GM18519 (cell line): ENCODE measurements around the gene DDX43.
"Not testable (repeated sequence)": the region's sequence is repeated elsewhere in the genome, so short reads cannot be mapped to it uniquely, and the experiment has no call there.

ENCODE experiments used
- ATAC-seq: cut with Tn5 transposase; IDR thresholded peaks from one replicate; pipeline ENCODE4 v1.9.1; 2021; ENCODE audit warnings: mild to moderate bottlenecking, moderate library complexity; ENCODE audit not compliant: unreplicated experiment, low FRiP score

Gene DDX43

DNA sequence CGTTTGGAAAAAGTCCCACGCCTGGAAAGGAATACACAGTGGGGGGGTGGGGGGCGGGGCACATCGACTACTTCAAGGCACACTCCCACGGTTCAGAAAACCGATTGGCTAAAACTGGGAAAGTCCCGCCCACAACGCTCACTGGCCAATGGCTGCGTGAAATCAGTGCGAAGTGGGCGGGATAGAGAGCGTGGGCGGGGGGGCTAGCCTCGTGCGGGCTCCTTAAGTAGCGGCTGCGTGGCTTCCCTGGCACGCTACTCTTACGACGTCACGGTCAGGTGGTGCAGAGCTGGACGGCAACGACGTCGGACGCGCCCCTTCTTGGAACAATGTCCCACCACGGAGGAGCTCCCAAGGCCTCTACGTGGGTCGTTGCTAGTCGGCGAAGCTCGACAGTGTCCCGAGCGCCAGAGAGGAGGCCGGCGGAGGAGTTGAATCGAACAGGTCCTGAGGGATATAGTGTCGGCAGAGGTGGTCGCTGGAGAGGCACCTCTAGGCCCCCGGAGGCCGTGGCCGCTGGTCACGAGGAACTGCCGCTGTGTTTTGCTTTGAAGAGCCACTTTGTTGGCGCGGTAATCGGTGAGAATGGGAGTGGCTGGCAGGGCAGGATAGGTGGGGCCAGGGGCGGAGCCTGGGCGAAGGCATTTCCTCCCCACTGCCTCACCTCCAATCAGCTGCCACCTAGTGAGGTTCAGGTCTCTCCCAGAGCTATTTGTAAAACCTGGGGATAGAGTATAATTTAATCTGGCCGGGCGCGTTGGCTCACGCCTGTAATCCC, at the start of gene DDX43:
DDX43 (plus strand) TSS at position 252 of the 778 bp plus-strand sequence; CDS start at position 330, 78 bp downstream.
- no peak for ATAC-seq

DNA sequence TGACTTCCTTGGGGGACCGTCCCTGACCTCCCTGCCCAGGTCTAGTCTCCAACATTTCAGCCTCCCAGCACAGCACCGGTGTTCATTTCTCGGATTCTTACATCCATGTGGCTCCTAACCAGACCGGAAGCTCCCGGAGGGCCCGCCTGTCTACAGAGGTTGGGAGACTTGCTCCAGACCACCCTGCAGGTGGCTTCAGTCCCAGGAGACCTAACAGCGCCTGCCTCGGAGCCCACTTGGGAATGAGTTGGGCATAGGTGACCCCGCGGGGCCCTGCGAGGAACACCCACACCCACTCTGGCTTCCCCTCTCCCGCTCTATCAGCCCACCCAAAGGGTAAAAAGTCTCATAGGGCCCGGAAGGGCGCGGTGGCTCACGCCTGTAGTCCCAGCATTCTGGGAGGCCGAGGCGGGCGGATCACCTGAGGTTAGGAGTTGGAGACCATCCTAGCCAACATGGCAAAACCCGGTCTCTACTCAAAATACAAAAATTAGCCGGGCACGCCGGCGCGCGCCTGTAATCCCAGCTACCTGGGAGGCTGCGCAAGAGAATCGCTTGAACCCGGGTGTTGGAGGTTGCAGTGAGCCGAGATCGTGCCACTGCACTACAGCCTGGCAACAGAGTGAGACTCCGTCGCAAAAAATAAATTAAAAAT, 46.0 kb upstream of the DDX43 start:
- no peak for ATAC-seq

DNA sequence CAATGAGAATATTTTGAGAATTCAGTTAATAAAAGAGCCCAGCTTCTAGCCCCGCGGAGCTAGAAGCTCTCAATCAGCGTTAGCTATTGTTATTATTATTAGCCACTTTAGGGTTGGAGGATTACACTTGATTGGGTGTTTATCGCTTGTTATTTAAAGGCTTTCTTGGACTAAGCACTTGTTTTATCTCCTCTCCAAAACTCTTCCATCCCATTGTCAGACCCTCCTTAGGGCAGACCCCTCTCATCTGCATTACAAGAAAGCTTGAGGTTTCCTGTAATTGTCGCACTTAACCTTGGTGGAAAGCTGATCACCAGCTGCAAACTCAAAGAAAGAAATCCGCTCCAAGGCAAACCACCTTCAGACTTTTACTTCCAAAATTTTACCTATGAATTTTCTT, 45.3 kb upstream of the DDX43 start:
- no peak for ATAC-seq

DNA sequence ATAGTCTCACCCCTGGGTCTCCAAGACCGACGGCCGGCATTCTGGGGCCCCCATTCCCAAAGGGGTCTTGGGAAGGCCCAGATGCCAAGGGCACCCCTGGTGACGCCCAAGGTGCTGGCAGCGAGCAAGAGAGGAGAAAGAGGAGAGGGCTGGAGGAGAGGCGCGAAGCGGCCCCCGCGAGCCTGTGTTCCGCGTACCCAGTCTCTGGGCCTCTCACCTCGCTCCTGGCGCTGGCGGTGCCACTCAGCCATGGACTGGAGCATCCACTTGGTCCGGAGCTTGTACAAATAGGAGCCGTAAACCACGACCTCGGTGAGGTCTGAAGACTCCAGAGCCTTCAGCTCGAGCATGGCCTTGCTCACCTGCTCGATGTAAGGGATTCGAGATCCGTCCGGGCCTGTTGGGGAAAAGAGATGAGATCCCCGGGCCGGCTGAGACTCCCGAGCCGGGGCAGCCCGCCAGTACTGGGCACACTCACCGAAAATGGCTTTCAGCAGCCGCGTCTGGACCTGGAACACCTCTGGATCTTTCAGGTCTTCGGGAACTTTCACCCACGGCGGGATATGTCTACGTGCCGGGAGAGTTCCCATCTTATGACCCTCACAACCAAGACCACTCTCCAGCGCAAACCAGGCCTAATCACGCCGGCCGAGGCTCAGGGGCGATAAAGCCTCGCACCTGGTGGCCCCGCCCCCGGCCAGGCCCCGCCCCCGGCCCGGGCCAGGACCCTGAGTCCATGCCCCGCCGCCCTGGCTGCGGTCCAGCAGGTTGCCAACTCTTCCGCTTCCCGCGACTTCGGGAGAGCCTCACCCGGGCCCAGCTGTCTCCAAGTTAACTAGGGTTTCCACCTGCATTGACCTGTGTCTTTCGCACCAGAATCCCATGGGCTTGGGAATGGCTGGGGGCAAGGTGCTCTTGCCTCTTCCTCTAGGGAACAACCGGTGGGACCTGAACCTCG, 40.7 kb upstream of the DDX43 start, which contains the start of gene DPPA5:
DPPA5 (minus strand) TSS at position 641 of the 958 bp plus-strand sequence; CDS start at position 590, 51 bp downstream.
- no peak for ATAC-seq

DNA sequence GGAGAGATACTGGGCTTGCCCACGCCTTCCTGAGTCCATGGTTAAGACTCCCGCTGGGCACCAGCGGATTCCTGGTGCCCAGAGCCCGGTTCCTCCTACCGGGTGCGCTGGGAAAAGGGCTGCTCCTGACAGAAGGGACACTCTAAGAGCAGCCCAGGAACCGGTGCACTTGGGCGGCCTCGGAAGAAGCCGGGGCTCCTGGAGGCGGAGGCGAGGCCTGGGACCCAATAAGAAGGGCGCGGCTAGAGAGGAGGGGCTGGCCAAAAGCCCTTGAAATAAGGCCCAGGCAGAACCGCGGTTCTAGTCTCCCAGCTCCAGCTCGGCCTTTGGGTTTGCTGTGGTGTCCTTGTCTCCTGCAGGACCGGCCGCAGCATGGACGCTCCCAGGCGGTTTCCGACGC, 32.3 kb upstream of the DDX43 start, which contains the start of gene KHDC3L:
KHDC3L (plus strand) TSS at position 301 of the 400 bp plus-strand sequence; CDS start at position 373, 72 bp downstream.
- no peak for ATAC-seq

DNA sequence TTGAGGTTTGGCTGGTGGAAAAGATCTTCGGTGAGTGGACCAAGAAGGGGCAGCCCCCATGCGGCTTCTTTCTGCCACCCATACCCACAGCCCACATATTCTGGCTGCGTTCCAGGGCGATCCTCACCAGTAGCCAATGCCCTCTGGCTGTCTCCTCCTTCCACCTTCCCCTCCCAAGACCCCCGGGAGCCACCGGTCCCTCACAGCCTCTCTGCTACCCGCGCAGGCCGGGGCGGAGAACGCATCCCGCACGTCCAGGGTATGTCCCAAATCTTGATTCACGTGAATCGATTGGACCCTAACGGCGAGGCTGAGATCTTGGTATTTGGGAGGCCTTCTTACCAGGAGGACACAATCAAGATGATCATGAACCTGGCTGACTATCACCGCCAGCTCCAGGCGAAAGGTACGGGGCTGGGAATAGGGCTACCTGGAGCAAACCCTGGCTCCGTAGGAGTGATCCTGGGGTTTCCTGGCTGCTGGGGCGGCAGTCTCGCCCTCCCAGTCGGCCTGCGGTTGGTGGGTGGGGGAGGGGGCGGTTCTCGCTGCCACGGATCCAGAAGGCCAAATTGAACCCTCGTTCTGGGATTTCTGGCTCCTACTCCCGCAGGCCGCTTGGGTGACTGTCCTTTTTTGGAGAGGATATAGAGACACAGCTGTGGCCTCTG, 31.6 kb upstream of the DDX43 start:
- no peak for ATAC-seq

DNA sequence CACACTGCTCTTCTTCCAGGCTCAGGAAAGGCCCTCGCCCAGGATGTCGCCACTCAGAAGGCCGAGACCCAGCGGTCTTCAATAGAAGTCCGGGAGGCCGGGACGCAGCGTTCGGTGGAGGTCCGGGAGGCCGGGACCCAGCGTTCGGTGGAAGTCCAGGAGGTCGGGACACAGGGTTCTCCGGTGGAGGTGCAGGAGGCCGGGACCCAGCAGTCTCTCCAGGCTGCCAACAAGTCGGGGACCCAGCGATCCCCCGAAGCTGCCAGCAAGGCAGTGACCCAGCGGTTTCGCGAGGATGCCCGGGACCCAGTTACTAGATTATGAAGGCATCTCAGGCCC, 31.1 kb upstream of the DDX43 start:
- no peak for ATAC-seq

DNA sequence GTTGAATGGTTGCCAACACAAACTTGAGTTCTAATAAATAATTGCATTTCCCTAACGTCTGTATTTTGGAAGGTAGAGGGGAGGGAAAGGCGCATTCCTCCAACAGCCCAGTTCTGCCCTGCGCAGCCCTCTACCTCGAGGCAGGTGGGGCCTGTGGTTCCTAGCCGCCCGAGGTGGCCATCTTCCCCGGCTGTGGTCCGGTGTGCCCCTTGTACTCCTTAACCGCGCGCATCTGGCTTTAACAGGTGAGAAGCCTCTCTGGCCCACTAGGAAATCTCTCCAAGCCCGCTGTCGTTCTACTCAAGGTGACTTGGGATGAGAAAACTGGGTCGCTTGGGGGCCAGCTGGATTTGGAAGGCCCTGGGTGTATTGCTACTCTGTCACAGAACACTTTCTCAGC, 30.5 kb upstream of the DDX43 start:
- ATAC-seq: no peak

DNA sequence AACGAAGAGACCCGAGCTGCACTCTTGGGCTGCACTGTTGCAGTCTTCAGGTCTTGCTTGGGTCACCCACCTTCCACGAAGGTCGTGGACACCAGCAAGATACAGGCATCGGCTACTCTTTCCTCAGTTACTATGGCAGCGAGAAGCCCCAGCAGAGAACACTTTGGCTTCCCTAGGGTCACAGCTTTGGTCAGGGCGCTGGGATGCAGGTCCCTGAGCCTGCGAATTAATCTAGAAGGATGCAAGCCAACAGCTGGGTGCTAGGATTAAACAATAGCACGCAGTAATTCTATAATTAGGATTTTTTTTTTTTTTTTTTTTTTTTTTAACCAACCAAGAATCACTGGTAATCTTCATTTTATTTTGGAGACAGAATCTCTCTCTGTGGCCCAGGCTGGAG, 30.1 kb upstream of the DDX43 start:
- ATAC-seq: no peak

DNA sequence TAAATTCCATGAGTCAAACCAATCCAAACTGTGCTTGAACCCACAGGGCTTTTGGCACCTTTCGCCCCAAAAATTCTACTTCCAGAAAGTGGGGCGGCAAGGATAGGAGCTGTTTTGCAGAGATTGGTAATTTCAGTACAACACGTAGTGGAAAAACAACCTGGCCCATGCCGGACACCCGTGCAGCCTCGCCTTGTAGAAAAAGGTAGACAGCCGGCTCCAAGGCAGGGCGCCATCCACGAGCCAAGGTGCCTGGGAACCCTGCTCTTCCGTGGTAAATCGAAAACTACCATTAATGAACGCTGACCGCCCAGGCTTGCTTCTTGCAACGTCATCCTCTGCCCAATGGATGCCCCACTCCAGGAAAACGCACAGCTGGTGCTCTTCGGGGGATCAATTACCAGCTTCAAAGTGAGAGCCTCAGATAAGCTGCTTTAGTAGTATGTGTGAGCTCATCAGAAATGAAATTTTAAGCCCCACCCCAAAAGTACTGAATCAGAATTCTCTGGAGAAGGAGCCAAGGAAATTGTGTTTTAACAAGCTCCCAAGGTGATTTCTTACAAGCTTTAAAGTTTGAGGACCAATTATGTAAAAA, 26.8 kb upstream of the DDX43 start:
- no peak for ATAC-seq

DNA sequence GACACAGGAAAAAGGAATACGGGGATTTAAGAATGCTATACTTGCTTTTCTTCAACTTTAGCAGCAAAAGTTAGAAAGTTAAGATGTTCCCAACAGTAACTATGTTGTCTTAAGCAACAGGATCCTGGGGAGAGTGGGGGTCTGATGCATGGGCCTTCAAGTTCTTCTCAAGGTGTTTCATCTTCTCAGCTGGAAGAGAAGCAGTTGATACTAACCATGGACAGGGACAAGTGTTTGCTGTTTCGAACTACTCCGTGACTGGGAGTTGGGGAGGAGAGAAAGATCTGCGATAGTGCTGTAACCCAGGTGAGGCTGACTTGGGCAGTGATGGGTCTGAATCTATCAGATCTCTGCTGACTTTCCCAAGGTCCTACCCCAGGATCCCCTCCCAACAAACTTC, 26.0 kb upstream of the DDX43 start:
- no peak for ATAC-seq

DNA sequence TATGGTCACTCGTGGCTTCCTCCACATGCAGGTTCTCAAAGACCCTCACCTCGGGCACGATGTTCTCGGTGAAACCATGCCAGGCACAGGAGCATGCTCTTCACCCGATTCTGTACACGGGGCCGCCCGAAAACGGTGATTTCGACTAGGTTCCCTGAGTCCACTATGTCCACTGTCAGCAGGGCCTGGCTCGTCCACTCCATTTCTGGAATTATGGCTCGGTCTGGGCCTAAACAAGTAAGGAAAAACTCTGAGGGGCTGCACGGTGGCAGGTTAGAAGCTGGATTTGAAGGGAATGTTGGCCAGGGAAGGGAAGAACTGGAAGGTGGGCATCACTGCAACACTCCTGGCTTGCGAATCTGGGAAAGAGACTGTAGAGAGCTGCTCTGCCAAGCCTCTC, 25.5 kb upstream of the DDX43 start:
- ATAC-seq: no peak

DNA sequence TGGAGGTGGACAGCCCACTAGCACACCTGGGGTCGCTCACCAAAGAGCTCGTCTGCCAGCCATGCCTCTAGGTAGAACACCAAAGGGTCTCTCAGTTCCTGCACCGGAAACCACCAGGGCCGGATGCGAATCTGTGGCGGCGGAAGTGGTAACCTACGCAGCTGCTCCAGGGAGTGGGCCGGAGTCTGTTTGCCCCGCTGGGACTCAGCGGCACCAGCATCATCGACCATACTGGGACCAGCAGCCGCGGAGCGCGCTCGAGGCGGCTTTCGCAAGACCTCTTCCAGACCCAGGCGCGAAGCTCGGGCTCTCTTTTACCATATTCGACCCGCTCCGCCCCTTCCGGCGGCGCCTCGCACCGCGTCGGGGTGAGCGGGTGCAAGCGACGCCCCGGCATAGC, 25.1 kb upstream of the DDX43 start, which contains the start of gene OOEP:
OOEP (minus strand) TSS at position 335 of the 400 bp plus-strand sequence; CDS start at position 230, 105 bp downstream.
- ATAC-seq: no peak

DNA sequence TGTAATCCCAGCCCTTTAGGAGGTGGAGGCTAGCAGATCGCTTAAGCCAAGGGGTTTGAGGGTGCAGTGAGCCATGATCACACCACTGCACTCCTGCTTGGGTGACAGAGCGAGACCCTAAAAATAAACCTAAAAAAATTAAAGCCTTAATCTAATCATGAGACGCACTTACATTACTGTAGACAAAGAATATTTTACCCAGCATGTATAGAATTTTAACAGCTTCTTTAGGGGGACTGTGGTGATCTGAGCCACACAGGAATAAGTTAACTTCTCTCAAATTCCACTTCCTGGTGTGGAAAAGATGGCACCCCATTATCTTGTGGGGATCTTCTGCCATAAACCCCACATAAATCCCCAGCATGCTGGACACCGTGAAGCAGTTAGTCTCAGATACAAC, 22.6 kb upstream of the DDX43 start:
- no peak for ATAC-seq

DNA sequence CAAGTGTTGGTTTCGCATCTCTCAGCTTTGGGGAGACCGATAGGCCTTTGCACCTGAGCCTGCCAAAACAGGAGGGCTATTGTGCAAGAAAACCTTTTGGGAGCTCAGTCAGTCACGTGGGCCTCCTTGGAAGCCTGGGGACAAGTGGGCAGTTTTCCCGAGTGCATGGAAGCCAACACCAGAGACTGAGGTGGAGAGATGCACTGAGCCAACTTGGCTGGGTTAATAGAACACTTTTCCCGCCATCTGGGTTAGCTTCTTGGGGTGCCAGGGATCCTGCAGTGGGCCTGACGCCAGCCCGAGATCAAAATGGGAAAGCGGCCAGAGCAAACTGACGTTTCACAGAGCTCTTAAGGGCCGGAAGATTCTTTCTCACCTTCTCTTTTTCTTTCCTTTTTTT, 22.1 kb upstream of the DDX43 start:
- no peak for ATAC-seq

DNA sequence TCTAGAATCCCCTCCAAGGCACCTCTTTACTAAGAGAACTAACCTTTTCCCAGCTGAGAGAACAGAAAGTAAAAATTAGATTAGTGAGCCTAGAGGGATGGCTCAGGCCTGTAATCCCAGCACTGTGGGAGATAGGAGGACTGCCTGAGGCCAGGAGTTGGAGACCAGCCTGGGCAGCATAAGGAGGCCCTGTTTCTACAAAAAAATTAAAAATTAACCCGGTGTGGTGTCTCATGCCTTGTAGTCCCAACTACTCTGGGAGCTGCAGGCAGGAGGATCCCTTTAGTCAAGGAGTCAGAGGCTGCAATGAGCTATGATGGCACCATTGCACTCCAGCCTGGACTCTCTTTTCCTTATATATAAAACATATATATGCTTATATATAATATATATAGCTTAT, 19.4 kb upstream of the DDX43 start:
- no peak for ATAC-seq

DNA sequence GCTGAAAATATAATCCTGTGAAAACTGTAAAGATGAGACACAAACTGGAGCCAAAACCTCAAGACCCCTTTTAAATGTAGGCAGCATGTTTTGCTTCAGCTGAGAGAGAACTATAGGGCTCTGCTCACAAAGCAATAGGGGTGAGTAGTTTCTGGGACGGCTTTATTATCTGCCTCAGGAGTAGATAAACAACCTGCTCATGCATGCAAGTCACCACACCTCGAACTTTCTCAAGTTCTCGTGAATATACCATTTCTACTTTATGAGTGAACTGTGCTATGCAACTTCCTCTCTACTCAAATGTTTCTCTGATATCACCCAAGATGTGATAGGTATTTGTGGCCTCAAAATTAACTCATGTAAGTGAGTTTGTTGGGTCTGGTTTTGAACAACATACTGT, 17.4 kb upstream of the DDX43 start:
- no peak for ATAC-seq

DNA sequence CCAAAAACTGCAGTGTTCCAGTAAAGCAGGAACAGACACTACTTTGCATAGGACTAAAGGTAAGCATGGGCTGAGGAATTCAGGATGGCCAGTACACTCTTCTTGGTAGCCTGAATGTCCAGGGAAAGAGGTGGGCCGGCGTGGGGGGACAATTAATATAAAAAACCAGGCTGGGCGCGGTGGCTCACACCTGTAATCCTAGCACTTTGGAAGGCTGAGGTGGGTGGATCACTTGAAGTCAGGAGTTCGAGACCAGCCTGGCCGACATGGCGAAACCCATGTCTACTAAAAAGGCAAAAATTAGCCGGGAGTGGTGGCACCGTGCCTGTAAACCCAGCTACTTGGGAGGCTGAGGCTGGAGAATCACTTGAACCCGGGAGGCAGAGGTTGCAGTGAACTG, 13.1 kb upstream of the DDX43 start:
- not testable (repeated sequence) for ATAC-seq

DNA sequence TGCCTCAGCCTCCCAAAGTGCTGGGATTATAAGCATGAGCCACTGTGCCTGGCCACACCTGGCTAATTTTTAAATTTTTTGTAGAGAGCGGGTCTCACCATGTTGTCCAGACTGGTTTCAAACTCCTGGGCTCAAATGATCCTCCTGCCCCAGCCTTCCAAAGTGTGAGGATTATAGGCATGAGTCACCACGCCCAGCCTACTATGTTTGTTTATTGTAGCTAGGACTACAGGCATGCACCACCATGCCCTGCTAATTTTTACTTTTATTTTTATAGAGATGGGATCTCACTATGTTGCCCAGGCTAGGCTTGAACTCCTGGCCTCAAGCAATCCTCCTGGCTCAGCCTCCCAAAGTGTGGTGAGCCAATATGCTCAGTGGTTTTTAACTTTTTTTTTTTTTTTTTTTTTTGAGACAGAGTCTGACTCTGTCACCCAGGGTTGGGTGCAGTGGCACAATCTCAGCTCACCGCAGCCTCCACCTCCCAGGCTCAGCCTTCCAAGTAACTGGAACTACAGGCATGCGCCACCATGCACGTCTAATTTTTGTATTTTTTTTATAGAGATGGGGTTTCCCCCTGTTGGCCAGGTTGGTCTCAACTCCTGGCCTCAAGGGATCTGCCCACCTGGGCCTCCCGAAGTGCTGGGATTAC, 12.0 kb upstream of the DDX43 start:
- ATAC-seq: no peak
